ENCODE data around the gene SELENOP.
"Not testable (repeated sequence)": the region's sequence is repeated elsewhere in the genome, so short reads cannot be mapped to it uniquely, and the experiment has no call there.

The SELENOP gene, protein sequence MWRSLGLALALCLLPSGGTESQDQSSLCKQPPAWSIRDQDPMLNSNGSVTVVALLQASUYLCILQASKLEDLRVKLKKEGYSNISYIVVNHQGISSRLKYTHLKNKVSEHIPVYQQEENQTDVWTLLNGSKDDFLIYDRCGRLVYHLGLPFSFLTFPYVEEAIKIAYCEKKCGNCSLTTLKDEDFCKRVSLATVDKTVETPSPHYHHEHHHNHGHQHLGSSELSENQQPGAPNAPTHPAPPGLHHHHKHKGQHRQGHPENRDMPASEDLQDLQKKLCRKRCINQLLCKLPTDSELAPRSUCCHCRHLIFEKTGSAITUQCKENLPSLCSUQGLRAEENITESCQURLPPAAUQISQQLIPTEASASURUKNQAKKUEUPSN

DNA sequence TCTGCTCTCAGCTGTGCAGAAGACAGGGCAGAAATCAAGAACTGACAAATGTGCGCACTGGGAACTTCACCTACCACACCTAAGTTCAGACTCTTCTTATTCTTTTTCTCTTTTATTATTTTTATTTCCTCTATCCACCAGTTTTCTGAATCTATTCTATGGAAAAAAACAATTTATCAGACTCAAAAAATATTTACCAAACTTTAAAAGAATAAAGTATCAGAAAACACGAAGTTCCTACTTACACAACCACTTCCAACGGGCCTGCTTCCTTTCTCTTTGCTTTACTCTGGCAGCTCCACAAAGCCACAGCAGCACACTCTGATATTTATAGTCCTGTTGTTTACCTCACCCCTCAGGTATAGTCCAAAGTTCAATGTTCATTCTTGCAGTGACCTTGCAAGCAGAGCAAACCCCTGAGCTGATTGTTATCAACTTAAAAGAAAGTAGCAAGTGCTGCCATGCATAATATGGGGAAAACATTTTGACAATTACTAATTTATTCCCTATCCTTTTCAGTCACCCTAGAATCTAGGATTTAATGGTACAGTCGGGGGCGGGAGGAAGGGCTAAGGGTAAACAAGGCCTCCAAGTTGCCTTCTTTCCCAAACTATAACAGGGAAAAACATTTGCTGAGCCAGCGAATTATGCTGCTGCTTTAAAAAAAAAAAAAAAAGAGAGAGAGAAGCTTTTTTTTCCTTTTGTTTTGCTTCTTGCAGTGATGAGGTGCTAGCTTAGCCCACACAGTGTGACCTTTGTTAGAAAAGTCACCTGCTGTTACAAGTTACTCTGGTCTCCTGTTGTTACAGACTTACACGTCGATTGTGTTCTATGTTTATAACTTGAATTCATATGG lies at the start of gene SELENOP:
SELENOP (minus strand) TSS at position 302 of the 856 bp plus-strand sequence. CDS start 3,539 bp downstream, outside the sequence.
- in situ Hi-C loops (cut with MboI; ENCODE audit: low sequenced_read_pairs), result no loop called here

DNA sequence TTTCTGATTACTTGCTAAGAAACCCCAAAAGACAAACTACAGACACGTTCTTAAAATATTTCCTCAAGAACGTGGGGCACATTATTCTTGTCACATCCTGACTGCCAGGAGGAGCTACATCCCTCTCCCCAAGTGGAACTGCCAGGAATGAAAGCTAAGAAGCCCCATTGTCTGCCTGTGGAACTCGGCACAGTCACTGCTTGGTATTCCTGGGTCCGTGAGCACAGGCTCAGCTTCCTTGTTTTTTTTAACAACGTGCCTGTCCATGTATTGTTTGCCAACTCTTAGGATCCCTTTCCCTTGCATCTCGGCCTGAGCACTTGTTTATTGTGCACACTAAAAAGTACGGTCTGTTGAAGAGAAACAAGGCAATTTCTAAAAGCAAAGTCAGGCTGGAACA lies 47.0 kb upstream of the SELENOP start:
- in situ Hi-C loops (cut with MboI; ENCODE audit: low sequenced_read_pairs), result no loop called here

GRCh38 chr5:42858031-42858643 lies 46.4 kb upstream of the SELENOP start:
- in situ Hi-C loops (cut with MboI; ENCODE audit: low sequenced_read_pairs), result no loop called here

DNA sequence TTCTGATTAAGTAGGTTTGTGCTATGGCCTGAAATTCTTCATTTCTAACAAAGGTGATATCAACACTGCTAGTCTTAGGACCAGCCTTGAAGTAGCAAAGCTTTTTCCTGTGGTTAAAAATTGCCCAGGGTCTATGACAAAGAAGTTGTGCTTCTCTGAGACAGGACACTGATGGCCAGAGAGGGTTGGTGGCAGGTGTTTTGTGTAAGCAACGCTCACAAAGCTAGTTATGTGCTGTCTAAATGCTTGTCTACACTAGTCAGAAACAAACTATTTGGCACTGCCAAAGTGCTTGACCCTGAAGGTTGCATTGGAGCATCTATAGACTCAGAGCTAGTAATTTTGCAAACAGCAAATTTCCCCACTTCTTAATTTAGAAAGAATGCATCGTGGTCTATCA lies 44.1 kb upstream of the SELENOP start:
- in situ Hi-C loops (cut with MboI; ENCODE audit: low sequenced_read_pairs), result no loop called here

DNA sequence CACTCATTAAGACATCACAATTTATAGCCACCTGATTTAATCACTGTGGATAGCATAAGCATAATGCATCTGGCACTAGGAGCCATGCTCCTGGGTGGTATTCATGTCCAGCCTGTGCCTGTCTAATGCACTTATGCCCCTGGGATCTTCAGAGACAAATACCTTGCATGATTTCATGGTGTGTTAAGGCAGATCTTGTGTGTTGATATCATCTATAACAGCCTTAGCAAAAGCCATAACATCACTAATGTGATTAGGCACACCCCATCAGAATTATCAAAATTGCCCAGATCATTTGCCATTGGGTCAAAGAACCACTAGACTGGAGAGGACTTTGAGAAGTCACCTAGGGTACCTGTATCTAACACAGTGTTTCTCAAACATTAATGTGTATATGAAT lies 43.7 kb upstream of the SELENOP start:
- in situ Hi-C loops (cut with MboI; ENCODE audit: low sequenced_read_pairs), result no loop called here

GRCh38 chr5:42854795-42855194 lies 43.1 kb upstream of the SELENOP start:
- in situ Hi-C loops (cut with MboI; ENCODE audit: low sequenced_read_pairs), result no loop called here

DNA sequence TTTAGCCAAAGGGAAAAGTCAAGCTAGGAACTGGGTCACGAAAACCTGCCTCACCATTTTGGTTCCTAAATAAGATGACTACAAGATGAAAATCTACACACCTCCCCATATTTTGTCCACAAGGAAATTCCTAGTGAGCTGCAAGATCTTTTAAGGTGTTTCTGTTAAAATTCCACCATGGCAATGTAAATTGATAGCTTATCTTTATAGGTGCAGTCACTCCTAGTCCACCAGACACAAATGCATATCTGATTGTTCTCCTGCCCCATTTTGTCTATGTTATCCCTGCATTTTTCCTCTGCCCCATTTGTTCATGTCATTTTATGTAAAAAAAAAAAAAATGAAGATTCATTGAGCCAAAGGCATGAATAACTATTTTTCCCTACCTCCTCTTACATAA lies 41.1 kb upstream of the SELENOP start:
- in situ Hi-C loops (cut with MboI; ENCODE audit: low sequenced_read_pairs), result no loop called here

DNA sequence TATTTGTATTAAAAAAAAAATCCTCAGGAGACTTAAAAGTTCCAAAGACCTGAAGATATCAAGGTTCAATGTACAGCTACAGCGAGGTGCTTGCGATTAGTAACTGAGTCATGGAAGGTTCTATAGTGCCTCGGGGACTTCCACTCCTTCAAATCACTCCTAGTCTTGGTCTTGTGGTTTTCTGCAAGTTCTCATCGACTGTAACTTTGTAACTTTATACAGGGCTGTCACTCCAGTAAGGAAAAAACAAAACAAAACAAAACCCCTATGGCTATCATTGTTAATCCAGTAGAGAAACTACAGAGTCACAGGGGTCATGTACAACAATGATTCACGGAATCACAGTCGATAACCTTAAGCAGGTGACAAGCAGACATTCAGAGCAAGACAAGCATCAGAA lies 39.8 kb upstream of the SELENOP start:
- in situ Hi-C loops (cut with MboI; ENCODE audit: low sequenced_read_pairs), result no loop called here

DNA sequence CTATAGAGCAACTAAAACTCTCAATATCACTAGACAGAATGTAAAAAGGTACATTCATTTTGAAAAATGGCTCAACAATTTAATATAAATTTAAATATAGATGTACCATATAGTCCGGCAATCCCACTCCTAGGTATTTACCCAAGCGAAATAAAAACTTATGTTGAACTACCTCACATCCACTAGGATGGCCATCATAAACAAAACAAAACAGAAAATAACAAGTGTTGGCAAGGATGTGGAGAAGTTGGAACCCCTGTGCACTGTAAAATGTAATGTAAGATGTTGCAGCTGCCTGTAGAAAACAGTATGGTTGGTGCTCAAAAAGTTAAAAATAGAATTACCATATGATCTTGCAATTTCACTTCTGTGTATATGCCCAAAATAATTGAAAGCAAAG lies 36.9 kb upstream of the SELENOP start:
- in situ Hi-C loops (cut with MboI; ENCODE audit: low sequenced_read_pairs), result no loop called here

GRCh38 chr5:42844408-42844807 lies 32.7 kb upstream of the SELENOP start:
- in situ Hi-C loops (cut with MboI; ENCODE audit: low sequenced_read_pairs), result not testable (repeated sequence)

GRCh38 chr5:42843675-42844292 lies 32.1 kb upstream of the SELENOP start:
- in situ Hi-C loops (cut with MboI; ENCODE audit: low sequenced_read_pairs), result no loop called here

DNA sequence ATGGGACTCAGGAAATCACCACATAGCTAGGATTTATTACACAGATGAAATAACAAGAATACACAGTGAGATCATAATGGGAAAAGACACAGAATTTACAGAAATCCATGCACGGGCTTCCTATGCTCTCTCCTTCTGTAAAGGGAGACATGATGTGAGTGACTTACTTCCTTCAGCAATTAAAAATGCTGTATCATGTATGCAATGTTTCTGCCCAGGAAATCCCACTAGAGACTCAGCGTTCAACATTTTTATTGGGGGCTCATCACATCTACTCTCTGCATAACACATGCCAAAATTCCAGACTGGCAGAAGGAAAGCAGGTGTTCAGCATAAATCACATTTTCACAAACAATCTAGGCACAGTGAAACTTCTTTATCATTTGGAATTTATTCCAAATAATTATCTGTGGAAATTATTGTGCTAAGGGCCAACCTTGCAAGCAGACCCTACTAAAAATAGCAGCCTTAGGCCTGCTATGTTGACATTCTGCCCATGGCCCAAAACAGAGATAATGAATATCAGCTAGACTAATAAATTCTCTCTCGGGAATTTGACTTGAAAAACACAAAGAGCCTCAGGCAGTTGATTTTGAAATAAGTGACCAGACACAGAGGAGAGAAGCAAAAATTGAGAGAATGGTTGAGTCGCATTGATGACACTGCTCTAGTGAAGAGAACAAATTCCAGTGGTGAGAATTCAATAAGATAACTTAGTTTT lies 31.4 kb upstream of the SELENOP start:
- in situ Hi-C loops (cut with MboI; ENCODE audit: low sequenced_read_pairs), result no loop called here

DNA sequence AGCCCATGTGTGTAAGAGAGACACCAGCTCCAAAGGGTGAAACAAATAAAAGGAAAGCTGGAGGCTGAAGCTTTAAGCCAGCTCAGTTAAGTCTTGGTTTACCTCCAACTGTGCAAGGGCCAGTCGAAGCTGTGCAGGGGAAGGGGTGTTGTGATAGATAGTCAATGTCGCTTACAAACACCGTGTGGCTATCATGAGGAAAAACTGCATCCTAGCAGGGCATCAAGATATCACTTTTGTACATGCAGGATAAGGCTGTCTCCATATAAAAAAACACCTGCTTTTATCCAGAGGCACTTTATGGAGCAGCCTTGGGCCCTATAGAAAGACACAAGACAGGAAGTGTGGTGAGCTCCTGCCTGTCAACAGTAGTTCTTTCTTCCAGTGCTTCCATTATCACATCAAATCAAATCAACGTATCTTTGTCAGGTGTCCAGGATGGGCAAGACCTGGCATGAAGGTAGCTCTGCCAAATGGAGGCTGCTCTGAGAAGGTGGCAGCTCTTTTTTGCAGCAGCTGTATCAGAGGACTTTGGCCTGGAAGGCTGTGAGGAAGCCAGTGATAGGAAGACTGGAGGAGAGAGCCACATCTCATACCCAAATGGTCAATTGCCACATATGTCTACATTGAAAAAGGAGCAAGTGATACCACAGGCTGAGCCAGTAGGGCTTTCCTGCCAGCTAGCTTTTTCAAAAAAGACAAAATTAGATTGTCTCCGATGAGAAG lies 29.3 kb upstream of the SELENOP start:
- in situ Hi-C loops (cut with MboI; ENCODE audit: low sequenced_read_pairs), result no loop called here

DNA sequence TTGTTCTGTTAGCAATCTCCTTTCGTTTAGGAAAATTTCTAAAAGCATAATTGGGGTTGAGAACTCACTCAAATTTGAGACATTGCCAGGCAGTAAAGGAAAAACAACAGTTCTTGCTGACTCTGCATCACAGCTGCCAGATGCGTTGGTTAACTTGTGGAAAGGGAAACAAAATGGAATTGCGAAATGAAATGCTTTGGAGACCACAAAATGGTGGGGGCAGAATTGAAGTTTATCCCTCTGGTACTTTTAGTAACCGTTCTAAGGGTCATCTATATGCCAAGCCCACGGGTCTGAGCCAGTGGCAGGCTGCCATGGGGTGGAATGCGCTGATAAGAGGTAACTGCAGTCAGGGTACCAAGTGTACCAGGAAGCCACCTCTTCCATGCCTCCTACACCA lies 28.6 kb upstream of the SELENOP start:
- in situ Hi-C loops (cut with MboI; ENCODE audit: low sequenced_read_pairs), result no loop called here

GRCh38 chr5:42839196-42839595 lies 27.5 kb upstream of the SELENOP start:
- in situ Hi-C loops (cut with MboI; ENCODE audit: low sequenced_read_pairs), result no loop called here

GRCh38 chr5:42837601-42838000 lies 25.9 kb upstream of the SELENOP start:
- in situ Hi-C loops (cut with MboI; ENCODE audit: low sequenced_read_pairs), result no loop called here

- in situ Hi-C loops (cut with MboI; ENCODE audit: low sequenced_read_pairs), result no loop called here
Observed at GRCh38 chr5:42836070-42836769, 24.5 kb upstream of the SELENOP start.

GRCh38 chr5:42832060-42832459 lies 20.4 kb upstream of the SELENOP start:
- in situ Hi-C loops (cut with MboI; ENCODE audit: low sequenced_read_pairs), result no loop called here

GRCh38 chr5:42830924-42831323 lies 19.2 kb upstream of the SELENOP start:
- in situ Hi-C loops (cut with MboI; ENCODE audit: low sequenced_read_pairs), result no loop called here

Measured in HL-60/S4 (cell line).